Measurements from ENCODE around the gene SYNDIG1. TPM values are rescaled to one million over a fixed set of nuclear protein-coding genes. Genes with fewer than 3 reads are reported as not detected.

The SYNDIG1 gene
- total RNA-seq, 4 donors from 2014 or later = 0.51 to 3.4 (median 2.8) TPM; not detected in 1

GRCh38 chr20:24632581-24632980 is 163.2 kb downstream of the SYNDIG1 start:
- Histone ChIP-seq H3K27ac (no peak overlapping the region), H3K9me3 (no peaks in the 10 kb centered on the region), H3K36me3 (no peaks in the 10 kb centered on the region), H3K4me3 (no peak overlapping the region), H3K27me3 (no peaks in the 10 kb centered on the region), H3K4me1 (no peaks in the 10 kb centered on the region)
- no peak for DNase-seq
- intact Hi-C loops (cut with DNase I; ENCODE audit: low total_unique reads) = no loop called here
- TF ChIP-seq, protein P1, sequence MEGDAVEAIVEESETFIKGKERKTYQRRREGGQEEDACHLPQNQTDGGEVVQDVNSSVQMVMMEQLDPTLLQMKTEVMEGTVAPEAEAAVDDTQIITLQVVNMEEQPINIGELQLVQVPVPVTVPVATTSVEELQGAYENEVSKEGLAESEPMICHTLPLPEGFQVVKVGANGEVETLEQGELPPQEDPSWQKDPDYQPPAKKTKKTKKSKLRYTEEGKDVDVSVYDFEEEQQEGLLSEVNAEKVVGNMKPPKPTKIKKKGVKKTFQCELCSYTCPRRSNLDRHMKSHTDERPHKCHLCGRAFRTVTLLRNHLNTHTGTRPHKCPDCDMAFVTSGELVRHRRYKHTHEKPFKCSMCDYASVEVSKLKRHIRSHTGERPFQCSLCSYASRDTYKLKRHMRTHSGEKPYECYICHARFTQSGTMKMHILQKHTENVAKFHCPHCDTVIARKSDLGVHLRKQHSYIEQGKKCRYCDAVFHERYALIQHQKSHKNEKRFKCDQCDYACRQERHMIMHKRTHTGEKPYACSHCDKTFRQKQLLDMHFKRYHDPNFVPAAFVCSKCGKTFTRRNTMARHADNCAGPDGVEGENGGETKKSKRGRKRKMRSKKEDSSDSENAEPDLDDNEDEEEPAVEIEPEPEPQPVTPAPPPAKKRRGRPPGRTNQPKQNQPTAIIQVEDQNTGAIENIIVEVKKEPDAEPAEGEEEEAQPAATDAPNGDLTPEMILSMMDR (IDR thresholded peaks at IDR 0.05) = no peak
- no peak for TF ChIP-seq POLR2A (IDR thresholded peaks at IDR 0.05)

GRCh38 chr20:24633026-24633425 is 163.6 kb downstream of the SYNDIG1 start:
- Histone ChIP-seq H3K27me3 (no peaks in the 10 kb centered on the region), H3K27ac (no peak overlapping the region), H3K4me1 (no peaks in the 10 kb centered on the region), H3K36me3 (no peaks in the 10 kb centered on the region), H3K9me3 (no peaks in the 10 kb centered on the region), H3K4me3 (no peak overlapping the region)
- no peak for DNase-seq
- no peak for TF ChIP-seq POLR2A (IDR thresholded peaks at IDR 0.05)
- TF ChIP-seq, protein P1 (IDR thresholded peaks at IDR 0.05) = no peak
- intact Hi-C loops (cut with DNase I; ENCODE audit: low total_unique reads) = no loop called here

DNA sequence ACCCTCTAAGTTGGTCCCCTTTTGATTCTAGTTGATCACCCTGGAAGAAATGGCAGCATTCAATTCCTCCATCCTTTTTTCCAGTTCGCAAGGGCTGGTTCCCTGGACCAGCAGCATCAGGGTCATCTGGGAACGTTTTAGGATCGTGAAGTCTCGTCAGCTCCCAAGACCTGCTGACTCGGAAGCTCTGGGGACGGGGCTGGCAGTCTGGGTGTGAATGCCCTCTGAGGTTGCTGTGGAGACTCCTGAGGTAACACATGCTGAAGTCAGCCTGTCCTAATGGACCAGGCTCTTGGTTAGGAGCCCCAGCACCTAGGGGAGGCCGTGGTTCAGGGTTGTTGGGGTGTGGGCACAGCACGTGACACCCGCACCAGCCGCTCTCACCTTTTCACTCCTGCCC is 164.1 kb downstream of the SYNDIG1 start:
- DNase-seq = no peak
- Histone ChIP-seq H3K4me1 (no peaks in the 10 kb centered on the region), H3K27me3 (no peaks in the 10 kb centered on the region), H3K9me3 (no peaks in the 10 kb centered on the region), H3K4me3 (no peak overlapping the region), H3K36me3 (no peaks in the 10 kb centered on the region), H3K27ac (no peak overlapping the region)
- no peak for TF ChIP-seq POLR2A (IDR thresholded peaks at IDR 0.05)
- intact Hi-C loops (cut with DNase I; ENCODE audit: low total_unique reads) = no loop called here

GRCh38 chr20:24634855-24635254 is 165.4 kb downstream of the SYNDIG1 start:
- intact Hi-C loops (cut with DNase I; ENCODE audit: low total_unique reads) = no loop called here
- H3K4me1 ChIP-seq = no peaks in the 10 kb centered on the region
- DNase-seq = peak in 1 of 2 donors; percentile 30
- TF ChIP-seq, protein P1 (IDR thresholded peaks at IDR 0.05) = no peak
- TF ChIP-seq POLR2A (IDR thresholded peaks at IDR 0.05) = no peak
- H3K36me3 ChIP-seq = no peaks in the 10 kb centered on the region
- no peak overlapping the region for H3K4me3 ChIP-seq
- no peak overlapping the region for H3K27ac ChIP-seq
- H3K27me3 ChIP-seq = no peaks in the 10 kb centered on the region
- no peaks in the 10 kb centered on the region for H3K9me3 ChIP-seq

- intact Hi-C loops (cut with DNase I; ENCODE audit: low total_unique reads) = no loop called here
- no peaks in the 10 kb centered on the region for H3K9me3 ChIP-seq
- no peak overlapping the region for H3K27ac ChIP-seq
These were observed 167.2 kb downstream of the SYNDIG1 start for GRCh38 chr20:24636626-24637025.

More at GRCh38 chr20:24636626-24637025, 167.2 kb downstream of the SYNDIG1 start:
- H3K36me3 ChIP-seq = no peaks in the 10 kb centered on the region
- no peak for DNase-seq
- no peaks in the 10 kb centered on the region for H3K27me3 ChIP-seq
- H3K4me3 ChIP-seq = no peak overlapping the region
- TF ChIP-seq POLR2A (IDR thresholded peaks at IDR 0.05) = no peak
- TF ChIP-seq, protein P1 (IDR thresholded peaks at IDR 0.05) = no peak
- no peaks in the 10 kb centered on the region for H3K4me1 ChIP-seq

Data from uterus (tissue), 4 donors.